K562 treated with DMSO at 1 percent for 12 hours (cell line): ENCODE data around the gene OR1J1. TPM values are rescaled to one million over a fixed set of nuclear protein-coding genes. Genes with fewer than 3 reads are reported as not detected.

ENCODE experiments used
- total RNA-seq: library from RNA; unstranded; fragments of 300-600 nt; gene quantifications from 2 replicates; pipeline ENCODE4 v1.2.3, GENCODE V29; 2022; ENCODE audit not compliant: insufficient read depth

The OR1J1 gene, protein sequence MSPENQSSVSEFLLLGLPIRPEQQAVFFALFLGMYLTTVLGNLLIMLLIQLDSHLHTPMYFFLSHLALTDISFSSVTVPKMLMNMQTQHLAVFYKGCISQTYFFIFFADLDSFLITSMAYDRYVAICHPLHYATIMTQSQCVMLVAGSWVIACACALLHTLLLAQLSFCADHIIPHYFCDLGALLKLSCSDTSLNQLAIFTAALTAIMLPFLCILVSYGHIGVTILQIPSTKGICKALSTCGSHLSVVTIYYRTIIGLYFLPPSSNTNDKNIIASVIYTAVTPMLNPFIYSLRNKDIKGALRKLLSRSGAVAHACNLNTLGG
- total RNA-seq: not detected in 2 replicates

DNA sequence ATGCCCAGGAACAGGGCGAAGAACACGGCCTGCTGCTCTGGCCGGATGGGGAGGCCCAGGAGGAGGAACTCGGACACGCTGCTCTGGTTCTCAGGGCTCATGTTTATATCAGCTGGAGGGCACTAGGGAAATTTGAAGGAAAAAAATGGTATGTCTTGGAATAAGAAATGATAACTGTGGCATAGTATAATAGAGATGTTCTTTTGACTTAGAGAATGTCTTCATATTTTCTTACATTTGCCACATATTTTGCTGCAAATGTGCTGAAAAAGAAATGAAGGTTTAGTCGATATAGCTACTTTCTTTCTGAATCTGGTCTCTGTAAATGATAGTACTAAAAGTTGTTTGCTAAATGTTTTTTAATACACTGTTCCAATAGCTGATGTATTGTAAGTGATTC, at the start of gene OR1J1:
TSS of gene OR1J1 (minus strand) at position 101 of the 400 bp plus-strand sequence. CDS start at position 101, 0 bp downstream.

DNA sequence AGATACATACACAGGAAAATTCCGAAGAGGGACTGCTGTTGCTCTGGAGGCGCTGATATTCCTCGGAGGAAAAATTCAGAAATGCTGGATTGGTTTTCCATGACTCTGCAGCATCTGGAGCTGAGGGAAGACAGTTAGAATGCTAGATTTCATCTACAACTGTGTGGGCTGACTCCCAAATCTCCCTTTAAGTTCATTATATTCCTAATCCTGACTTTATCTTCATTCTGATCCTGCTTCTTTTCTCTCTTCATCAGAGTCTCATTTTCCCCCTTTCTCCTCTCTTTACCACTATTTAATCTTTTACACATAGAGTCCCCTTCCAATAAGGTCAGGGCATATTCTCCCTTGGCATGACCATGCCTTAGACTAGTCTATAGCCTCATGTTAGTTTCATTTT, 49.5 kb upstream of the OR1J1 start, which contains the start of gene OR1N1:
TSS of gene OR1N1 (minus strand) at position 101 of the 400 bp plus-strand sequence. CDS start at position 101, 0 bp downstream.

DNA sequence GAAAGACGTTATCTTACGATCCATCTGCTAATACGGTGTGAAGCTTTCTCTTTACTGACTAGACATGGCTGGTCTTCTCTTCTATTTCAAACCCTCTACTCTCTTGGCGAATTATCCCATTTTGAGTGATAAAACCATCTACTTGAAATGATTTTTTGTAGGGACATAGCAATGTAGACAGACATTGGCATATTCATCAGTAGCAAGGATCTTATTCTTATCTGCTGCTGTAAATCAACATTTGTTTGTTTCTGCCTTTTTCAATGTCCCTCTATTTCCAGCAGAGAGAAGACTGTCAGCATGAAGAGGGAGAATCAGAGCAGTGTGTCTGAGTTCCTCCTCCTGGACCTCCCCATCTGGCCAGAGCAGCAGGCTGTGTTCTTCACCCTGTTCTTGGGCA, 41.1 kb upstream of the OR1J1 start, which contains the start of gene OR1J4:
TSS of gene OR1J4 (plus strand) at position 301 of the 400 bp plus-strand sequence. CDS start at position 301, 0 bp downstream.

DNA sequence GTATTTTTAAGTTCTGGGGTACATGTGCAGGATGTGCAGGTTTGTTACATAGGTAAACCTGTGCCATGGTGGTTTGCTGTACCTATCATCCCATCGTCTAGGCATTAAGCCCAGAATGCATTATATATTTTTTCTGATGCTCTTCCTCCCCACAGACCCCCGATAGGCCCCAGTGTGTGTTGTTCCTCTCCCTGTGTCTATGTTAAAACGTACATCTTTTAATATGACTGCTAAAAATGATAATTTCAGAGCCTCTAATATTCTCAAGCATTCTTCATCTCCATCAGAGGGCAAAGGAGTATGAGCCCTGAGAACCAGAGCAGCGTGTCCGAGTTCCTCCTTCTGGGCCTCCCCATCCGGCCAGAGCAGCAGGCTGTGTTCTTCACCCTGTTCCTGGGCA, 32.8 kb upstream of the OR1J1 start, which contains the start of gene OR1J2:
TSS of gene OR1J2 (plus strand) at position 301 of the 400 bp plus-strand sequence. CDS start at position 301, 0 bp downstream.

Other genes with a start within 250 kb of the OR1J1 start
- 3.3 and 3.6 TPM in 2 replicates for gene LHX6, start 249.0 kb downstream of the OR1J1 start, total RNA-seq
- gene RBM18, start 213.1 kb downstream of the OR1J1 start, total RNA-seq: 6.5 and 17.8 TPM in 2 replicates
- 13.7 and 28.9 TPM in 2 replicates for gene MRRF, start 213.0 kb downstream of the OR1J1 start, total RNA-seq
- 9.5 and 18.7 TPM in 2 replicates for gene PTGS1, start 106.9 kb downstream of the OR1J1 start, total RNA-seq
- not detected in 2 replicates for gene OR1J2, start 32.9 kb upstream of the OR1J1 start, total RNA-seq
- not detected in 2 replicates for gene OR1J4, start 41.2 kb upstream of the OR1J1 start, total RNA-seq
- not detected in 2 replicates for gene OR1N1, start 49.4 kb upstream of the OR1J1 start, total RNA-seq
- not detected in 2 replicates for gene OR1N2, start 75.2 kb upstream of the OR1J1 start, total RNA-seq
- not detected in 2 replicates for gene OR1L8, start 105.5 kb upstream of the OR1J1 start, total RNA-seq
- gene OR1Q1, start 136.8 kb upstream of the OR1J1 start, total RNA-seq: not detected in 2 replicates
- gene OR1B1, start 179.7 kb upstream of the OR1J1 start, total RNA-seq: not detected in 2 replicates
- not detected in 2 replicates for gene OR1L1, start 183.8 kb upstream of the OR1J1 start, total RNA-seq
- not detected in 2 replicates for gene OR1L3, start 197.2 kb upstream of the OR1J1 start, total RNA-seq
- not detected in 2 replicates for gene OR1L4, start 246.1 kb upstream of the OR1J1 start, total RNA-seq